Cardiac fibroblast (primary cell): ENCODE results near the gene DCPS.

Source experiments
- DNase-seq, 2 donors: peaks; one replicate each; pipeline versions ENCODE4 v3.0.0 to v3.0.0-alpha.2; 2010; ENCODE audit warnings: low read depth in 2 of 2
- H3K4me3 ChIP-seq, 2 donors: replicated peaks in 1 of 2; 1 replicate in 1 of 2; 2 replicates in 1 of 2; pipeline ENCODE4 v1.5.1; 2011; ENCODE audit warnings: low read depth in 2 of 2, low read length in 2 of 2, mild to moderate bottlenecking in 2 of 2, moderate library complexity in 1 of 2
- TF ChIP-seq, protein P1 (sequence below): IDR thresholded peaks from one replicate; pipeline ENCODE4 v1.5.1; 2011; ENCODE audit warnings: low read depth, mild to moderate bottlenecking, low read length, inconsistent platforms

DCPS gene

DNA sequence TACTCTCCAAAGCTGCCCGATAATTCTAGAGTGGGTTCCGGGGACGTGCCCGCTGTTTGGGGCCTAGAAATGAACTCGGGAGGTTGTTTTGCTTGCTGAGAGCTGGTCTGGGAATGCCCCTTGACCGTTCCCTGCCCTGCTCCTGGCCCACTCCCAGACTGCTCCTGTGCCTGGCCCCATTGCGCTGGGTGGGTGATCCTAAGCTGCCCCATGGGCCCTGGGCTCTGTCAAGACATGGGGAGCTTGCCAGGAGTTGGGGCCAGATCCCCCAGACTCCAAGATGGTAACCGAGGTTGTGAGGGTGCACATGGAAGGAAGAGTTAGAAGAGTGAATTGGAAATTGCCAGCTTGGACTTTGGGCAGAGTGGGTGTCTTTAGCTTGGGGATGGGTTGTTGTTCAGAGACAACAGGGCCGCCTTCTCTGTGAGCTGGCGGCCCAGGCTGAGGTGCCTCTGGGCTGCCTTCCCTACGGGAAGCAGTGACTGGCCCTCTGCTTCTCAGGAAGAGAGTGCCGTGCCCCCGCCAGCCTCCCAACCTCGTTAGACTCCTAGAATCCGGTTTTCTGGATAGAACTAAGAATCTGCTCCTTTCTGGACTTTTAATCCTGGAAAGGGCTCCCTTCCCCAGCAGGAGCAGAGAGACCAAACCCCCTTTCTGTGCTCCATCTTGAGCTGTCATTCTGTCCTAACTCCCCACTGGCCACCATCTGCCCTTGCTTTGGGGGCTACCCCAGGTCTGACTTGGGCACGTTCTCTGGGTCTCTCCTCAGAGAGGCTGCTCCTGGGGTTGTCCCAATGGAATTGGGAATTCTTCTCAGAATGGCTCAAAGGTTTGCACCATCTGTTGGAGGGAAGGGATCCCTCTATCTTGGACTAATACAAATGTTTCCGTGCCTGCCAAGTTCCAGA lies 53.4 kb downstream of the DCPS start:
- DNase-seq = no peak
- TF ChIP-seq, protein P1, sequence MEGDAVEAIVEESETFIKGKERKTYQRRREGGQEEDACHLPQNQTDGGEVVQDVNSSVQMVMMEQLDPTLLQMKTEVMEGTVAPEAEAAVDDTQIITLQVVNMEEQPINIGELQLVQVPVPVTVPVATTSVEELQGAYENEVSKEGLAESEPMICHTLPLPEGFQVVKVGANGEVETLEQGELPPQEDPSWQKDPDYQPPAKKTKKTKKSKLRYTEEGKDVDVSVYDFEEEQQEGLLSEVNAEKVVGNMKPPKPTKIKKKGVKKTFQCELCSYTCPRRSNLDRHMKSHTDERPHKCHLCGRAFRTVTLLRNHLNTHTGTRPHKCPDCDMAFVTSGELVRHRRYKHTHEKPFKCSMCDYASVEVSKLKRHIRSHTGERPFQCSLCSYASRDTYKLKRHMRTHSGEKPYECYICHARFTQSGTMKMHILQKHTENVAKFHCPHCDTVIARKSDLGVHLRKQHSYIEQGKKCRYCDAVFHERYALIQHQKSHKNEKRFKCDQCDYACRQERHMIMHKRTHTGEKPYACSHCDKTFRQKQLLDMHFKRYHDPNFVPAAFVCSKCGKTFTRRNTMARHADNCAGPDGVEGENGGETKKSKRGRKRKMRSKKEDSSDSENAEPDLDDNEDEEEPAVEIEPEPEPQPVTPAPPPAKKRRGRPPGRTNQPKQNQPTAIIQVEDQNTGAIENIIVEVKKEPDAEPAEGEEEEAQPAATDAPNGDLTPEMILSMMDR = no peak
- H3K4me3 ChIP-seq = peak overlapping the region; percentile 75 to 87

DNA sequence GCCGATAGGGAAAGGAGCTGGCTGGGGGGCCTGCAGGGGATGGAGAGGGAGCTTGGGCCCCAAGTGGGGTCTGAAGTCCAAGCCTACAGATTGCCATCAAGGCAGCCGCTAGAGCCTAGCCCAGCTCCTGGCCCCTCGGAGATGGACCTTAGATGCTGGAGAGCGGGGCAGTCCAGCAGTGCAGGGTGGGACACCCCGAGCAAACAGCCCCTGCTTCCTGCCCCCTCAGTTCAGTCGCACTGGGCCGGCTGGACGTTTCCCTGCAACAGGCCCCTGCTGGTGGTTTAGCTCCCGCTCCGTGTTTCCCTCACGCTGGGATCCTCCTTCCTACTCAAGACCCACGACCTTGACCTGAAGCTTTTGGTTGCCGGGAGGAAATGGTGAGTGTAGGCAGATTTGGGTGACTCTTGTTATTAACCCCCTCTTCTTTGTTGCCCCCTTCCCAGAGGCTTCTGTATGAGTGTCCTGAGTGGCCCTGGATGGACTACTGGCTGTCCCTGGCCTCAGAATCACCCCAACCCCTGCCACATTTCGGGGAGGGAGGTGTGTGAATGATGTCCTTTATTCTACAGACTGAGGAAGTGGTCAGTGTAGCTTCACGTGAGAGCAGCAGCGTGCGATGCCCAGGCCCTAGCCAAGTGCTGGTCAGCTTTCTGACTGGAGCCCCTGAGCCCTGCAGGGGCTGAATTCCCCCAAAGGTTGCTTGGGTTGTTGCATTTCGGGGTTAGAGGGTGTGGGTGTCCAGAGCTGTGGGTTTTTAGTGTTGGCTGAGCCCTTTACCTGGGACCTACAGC lies 54.3 kb downstream of the DCPS start:
- DNase-seq = no peak
- TF ChIP-seq, protein P1 = no peak
- H3K4me3 ChIP-seq = peak overlapping the region in 1 of 2 donors; percentile 75

DNA sequence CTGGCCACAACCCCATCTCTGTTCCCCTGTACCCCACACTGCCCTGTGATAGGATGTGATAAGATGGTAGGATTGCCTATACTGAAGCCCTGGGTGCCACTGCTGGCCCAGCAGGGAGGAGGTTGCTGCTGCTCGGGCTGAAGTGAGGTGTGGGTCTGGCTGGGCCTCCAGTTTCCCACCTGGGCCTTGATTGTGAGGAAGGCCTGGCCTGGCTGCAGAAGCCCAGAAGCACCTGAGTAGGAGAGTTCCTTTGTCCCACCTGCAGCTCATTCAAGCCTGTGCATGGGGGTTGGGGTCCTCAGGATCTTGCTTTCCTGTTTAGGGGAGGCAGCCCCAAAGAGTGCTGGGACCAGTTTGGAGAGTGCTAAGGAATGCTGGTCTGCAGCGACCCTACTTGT lies 54.9 kb downstream of the DCPS start:
- H3K4me3 ChIP-seq = no peak overlapping the region
- TF ChIP-seq, protein P1 = no peak
- no peak for DNase-seq

DNA sequence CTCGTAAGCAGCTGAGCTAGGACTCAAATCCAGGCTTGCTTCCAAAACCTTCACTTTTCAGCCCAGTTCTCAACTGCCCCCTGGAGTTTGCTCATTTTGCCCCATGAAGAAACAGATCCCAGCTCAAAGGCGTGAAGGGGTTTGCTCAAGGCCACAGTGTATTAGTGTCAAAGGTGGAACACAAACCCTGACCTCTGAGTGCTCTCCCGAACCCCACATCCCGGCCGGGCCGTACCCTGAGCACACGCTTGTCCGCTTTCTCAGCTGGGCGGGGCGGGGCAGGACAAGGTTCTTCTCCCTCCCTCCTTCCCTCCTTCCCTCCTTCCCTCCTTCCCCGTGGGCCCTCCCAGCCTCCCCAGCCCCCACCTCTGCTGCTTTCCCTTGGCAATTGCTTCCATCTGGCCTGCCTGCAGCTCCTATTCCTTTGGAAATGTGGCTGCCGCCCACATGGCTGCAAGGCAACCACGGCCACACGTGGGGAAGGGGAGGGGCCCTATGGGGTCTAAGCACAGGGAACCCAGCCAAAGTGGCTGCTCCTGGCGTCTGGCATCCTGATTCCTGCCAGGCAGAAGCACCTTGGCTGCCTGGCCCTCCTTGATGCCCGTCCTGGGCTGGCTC lies 55.7 kb downstream of the DCPS start:
- peak; percentile 52 to 82 for DNase-seq
- TF ChIP-seq, protein P1 = peak; percentile 24
- H3K4me3 ChIP-seq = no peak overlapping the region

DNA sequence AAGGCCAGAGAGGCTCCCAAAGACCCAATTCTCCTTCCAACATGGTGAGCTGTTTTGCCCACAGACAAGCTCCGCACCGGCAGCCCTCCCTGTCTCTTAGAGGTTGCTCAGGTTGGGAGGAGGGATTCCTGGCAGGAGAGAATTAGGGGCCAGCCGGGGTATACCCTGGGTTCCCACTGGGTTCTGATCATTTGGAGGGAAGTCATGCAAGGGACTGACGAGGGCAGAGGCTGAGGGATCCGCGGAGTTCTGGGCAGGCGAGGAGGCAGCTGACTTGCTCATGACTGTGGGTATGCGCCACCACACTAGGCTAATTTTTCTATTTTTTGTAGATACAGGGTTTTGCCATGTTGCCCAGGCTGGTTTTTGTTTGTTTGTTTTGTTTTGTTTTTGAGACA lies 56.2 kb downstream of the DCPS start:
- no peak for DNase-seq
- no peak overlapping the region for H3K4me3 ChIP-seq
- TF ChIP-seq, protein P1 = no peak

DNA sequence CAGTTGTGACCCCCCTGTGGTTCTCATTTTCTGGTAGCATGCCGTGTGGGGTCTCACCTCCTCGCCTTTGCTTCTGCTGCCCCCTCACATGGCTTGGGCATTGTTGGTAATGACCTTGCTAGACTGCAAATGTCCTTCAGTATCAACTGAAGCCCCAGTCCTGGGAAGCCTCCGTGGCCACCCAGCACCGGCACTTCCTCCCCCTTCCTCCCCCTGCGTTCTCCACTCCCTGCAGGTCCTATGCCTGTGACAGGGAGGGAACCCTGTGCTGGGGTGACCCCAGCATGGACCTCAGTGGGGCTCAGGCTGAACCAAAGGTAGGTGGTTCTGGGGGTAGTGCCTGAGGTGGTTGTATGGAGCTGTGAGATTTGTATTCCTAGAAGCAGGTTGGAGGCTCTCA lies 57.5 kb downstream of the DCPS start:
- TF ChIP-seq, protein P1 = no peak
- no peak overlapping the region for H3K4me3 ChIP-seq
- no peak for DNase-seq
